ENCODE results near the gene STX10. TPM values are rescaled to one million over a fixed set of nuclear protein-coding genes. Genes with fewer than 3 reads are reported as not detected.

The STX10 gene
- total RNA-seq, 1 experiment from 2014 or later, result 37.9 TPM

DNA sequence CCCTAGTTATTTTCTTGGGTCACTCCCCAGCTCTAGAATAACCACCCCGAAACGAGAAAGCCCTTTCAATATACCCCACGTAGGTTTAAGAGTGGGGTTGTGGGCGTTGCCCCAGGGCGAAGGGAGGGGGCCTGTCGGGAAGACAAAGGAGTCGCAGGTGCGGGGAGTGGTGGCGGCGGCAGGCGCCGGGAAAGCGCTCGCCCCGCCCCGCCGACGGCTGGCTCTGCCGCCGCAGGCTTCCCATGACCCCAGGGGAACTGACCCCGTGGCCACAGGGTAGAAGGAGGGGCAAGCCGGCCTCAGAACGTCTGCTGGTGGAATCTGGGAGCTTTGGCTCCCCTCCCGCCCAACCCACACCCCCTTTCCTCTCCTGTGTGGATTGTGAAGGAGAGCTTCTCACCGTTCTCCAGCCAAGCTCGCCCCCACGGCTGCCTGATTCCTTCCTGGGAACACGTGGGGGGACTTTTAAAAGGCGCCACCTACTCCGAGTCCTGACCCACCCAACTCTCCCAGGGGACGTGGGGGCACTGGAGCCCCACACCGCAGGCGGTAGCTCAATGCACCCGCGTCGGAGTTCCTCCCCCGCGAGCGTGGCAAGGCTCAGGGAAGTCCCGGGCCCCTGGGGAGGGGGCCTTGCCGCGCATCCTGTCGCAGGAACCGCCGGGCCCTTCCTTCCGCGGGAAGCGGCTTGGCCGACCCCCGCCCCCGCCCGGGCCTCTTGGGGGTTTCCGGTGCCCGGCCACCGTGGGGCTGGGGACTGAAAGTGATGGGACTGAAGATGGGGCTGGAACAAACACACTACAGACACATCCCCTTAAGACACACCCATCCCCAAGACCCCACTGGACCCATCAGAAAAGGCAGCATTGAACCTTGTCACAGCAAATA is 5.5 kb upstream of the STX10 start:
- CTCF ChIA-PET, result interaction anchor here (0.6 to 1.1 kb wide), 4 partner anchors 13 to 190 kb away, joined by 3 to 5 read pairs (median 3); no protein-coding TSS in a partner anchor
- Mint-ChIP-seq H3K36me3 (ENCODE audit: insufficient read depth, unreplicated experiment) (peaks cover 42% of the 10 kb centered on the region), H3K9me3 (ENCODE audit: unreplicated experiment) (no peaks in the 10 kb centered on the region), H3K27ac (ENCODE audit: low read depth, unreplicated experiment) (peak overlapping the region; percentile 92), H3K4me3 (ENCODE audit: unreplicated experiment) (peak overlapping the region; percentile 82), H3K4me1 (ENCODE audit: insufficient read depth, unreplicated experiment) (no peaks in the 10 kb centered on the region), H3K27me3 (ENCODE audit: insufficient read depth, unreplicated experiment) (no peaks in the 10 kb centered on the region)
- POLR2A ChIA-PET, result interaction anchor here (0.6 to 2.5 kb wide), 9 partner anchors 10 to 1363 kb away, joined by 3 to 84 read pairs (median 4); partner anchors contain the start of genes ADGRE5, DNAJB1, NACC1 and TRMT1
- TF ChIP-seq, protein P1, sequence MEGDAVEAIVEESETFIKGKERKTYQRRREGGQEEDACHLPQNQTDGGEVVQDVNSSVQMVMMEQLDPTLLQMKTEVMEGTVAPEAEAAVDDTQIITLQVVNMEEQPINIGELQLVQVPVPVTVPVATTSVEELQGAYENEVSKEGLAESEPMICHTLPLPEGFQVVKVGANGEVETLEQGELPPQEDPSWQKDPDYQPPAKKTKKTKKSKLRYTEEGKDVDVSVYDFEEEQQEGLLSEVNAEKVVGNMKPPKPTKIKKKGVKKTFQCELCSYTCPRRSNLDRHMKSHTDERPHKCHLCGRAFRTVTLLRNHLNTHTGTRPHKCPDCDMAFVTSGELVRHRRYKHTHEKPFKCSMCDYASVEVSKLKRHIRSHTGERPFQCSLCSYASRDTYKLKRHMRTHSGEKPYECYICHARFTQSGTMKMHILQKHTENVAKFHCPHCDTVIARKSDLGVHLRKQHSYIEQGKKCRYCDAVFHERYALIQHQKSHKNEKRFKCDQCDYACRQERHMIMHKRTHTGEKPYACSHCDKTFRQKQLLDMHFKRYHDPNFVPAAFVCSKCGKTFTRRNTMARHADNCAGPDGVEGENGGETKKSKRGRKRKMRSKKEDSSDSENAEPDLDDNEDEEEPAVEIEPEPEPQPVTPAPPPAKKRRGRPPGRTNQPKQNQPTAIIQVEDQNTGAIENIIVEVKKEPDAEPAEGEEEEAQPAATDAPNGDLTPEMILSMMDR (IDR thresholded peaks at IDR 0.05; ENCODE audit: unreplicated experiment), result no peak
- no TSS peak for BruUV-seq (replicated peaks)
- peak; percentile 78 for DNase-seq (ENCODE audit: unreplicated experiment)
- intact Hi-C loops (cut with micrococcal nuclease), result loop anchor here (1.0 to 10.0 kb wide), 2 partner anchors 8 to 79 kb away; no protein-coding TSS in a partner anchor

DNA sequence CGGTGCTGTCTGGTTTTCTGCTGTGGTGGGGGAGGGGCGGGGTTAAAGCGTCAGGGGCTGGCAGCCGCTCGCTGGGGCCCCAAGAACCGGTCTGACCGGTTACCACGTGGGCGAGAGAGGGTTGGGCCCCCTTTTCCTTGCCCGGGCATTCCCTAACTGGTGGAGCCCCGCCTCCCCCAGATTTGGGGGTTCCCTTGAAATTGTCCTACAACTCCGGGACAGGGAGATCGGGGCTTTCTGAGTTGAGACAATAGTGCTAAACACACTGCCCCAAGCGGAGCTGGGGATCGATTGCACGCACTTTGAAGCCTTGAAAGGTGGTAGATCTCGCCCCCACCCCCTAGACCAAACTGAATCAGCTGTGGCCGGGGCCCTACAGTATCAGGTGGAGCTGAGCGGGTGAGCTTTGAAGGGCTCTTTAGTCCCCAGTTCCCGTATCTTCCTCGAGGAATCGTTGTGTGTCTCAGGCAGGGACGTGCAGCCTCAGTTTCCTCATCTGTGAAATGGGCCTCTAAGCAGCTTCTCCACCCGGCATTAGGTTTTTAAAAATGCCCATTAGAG is 4.8 kb upstream of the STX10 start:
- Mint-ChIP-seq H3K27ac (ENCODE audit: low read depth, unreplicated experiment) (peak overlapping the region; percentile 92), H3K27me3 (ENCODE audit: insufficient read depth, unreplicated experiment) (no peaks in the 10 kb centered on the region), H3K36me3 (ENCODE audit: insufficient read depth, unreplicated experiment) (peaks cover 46% of the 10 kb centered on the region), H3K9me3 (ENCODE audit: unreplicated experiment) (no peaks in the 10 kb centered on the region), H3K4me1 (ENCODE audit: insufficient read depth, unreplicated experiment) (no peaks in the 10 kb centered on the region), H3K4me3 (ENCODE audit: unreplicated experiment) (peak overlapping the region; percentile 82)
- intact Hi-C loops (cut with micrococcal nuclease), result loop anchor here (1.0 to 10.0 kb wide), 3 partner anchors 8 to 80 kb away; no protein-coding TSS in a partner anchor
- ChIA-PET CTCF (interaction anchor here (0.5 to 1.1 kb wide), 5 partner anchors 14 to 365 kb away, joined by 3 to 5 read pairs (median 3); no protein-coding TSS in a partner anchor), POLR2A (interaction anchor here (0.6 to 2.5 kb wide), 14 partner anchors 10 to 1363 kb away, joined by 3 to 84 read pairs (median 4); partner anchors contain the start of genes ADGRE5, DNAJB1, NACC1 and TRMT1)
- TF ChIP-seq, protein P1 (IDR thresholded peaks at IDR 0.05; ENCODE audit: unreplicated experiment), result no peak
- DNase-seq (ENCODE audit: unreplicated experiment), result peak; percentile 69
- BruUV-seq (replicated peaks), result no TSS peak

DNA sequence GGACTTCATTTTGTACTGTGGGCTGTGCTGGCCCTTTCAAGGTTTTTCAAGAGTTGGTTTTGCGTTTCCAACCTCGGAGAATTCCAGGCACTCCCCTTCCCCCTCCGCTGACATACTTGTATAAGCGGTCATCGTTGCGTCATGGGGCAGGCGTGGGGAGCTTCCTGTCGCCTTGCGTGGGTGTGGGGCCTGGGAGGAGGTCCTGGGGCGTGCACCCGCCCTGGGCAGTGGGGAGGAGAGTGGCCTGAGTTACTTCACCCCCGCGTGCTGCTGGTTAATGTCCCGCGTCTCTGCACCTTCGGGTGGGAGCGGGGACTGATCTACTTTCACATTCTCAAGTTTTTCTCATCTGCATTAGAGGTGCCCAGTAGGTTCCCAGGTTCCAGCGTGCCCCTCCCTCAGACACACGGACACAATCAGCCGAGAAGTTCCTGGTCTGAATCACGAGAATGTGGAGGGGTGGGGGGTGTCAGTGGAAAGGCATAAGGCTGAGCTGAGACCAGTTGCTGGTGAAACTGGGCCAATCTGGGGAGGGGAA is 4.1 kb upstream of the STX10 start:
- Mint-ChIP-seq H3K27ac (ENCODE audit: low read depth, unreplicated experiment) (peak overlapping the region; percentile 92), H3K9me3 (ENCODE audit: unreplicated experiment) (no peaks in the 10 kb centered on the region), H3K4me3 (ENCODE audit: unreplicated experiment) (peak overlapping the region; percentile 82), H3K36me3 (ENCODE audit: insufficient read depth, unreplicated experiment) (peaks cover 53% of the 10 kb centered on the region), H3K4me1 (ENCODE audit: insufficient read depth, unreplicated experiment) (peaks cover 3% of the 10 kb centered on the region), H3K27me3 (ENCODE audit: insufficient read depth, unreplicated experiment) (no peaks in the 10 kb centered on the region)
- POLR2A ChIA-PET, result interaction anchor here (0.5 to 2.5 kb wide), 14 partner anchors 11 to 1227 kb away, joined by 3 to 84 read pairs (median 4); partner anchors contain the start of genes ADGRE5 and NACC1
- TF ChIP-seq, protein P1 (IDR thresholded peaks at IDR 0.05; ENCODE audit: unreplicated experiment), result no peak
- BruUV-seq (replicated peaks), result no TSS peak
- intact Hi-C loops (cut with micrococcal nuclease), result loop anchor here (1.0 to 10.0 kb wide), 2 partner anchors 40 to 80 kb away; no protein-coding TSS in a partner anchor
- CTCF ChIA-PET, result interaction anchor here (0.6 to 0.7 kb wide), 2 partner anchors 199 to 364 kb away, joined by 3 read pairs; no protein-coding TSS in a partner anchor
- peak; percentile 88 for DNase-seq (ENCODE audit: unreplicated experiment)

All from MCF 10A (cell line).